CD4-positive, alpha-beta T cell (primary cell): ENCODE data around the gene BATF2. TPM values are rescaled to one million over a fixed set of nuclear protein-coding genes. Genes with fewer than 3 reads are reported as not detected.
A peak's percentile ranks its signal among the peaks of the same experiment; 100 is the strongest.

Source experiments
- ATAC-seq: fragments of 200-7000 bp; cut with Tn5 transposase; one replicate; pipeline ENCODE4 v1.10.0; 2022; ENCODE audit warnings: mild to moderate bottlenecking; ENCODE audit not compliant: poor library complexity
- CTCF ChIA-PET: fragments of 350-600 bp; sonication (Branson Sonifier 250); formaldehyde crosslinking; loops from one replicate; lab custom pipeline; 2021; ENCODE audit warnings: antibody characterized with exemption, inconsistent platforms; lab: Charles Lee
- POLR2A ChIA-PET: fragments of 350-600 bp; sonication (Branson Sonifier 250); formaldehyde crosslinking; loops from one replicate; lab custom pipeline; 2021; ENCODE audit warnings: antibody characterized with exemption, inconsistent platforms; lab: Charles Lee
- DNase-seq, 14 experiments: peaks; one replicate each; pipeline ENCODE4 v3.0.0-alpha.2; 2013 to 2020; ENCODE audit warnings: mixed read lengths in 2 of 14
- H3K27ac ChIP-seq, 2 donors: one replicate each; pipeline versions ENCODE4 v1.5.1 to v1.7.0; 2013; ENCODE audit warnings: low read length in 2 of 2, low read depth in 1 of 2, mild to moderate bottlenecking in 1 of 2
- H3K27me3 ChIP-seq, 2 experiments: 1 replicate in 1 of 2; 2 replicates in 1 of 2; pipeline versions ENCODE4 v1.6.1 to v1.7.0; 2013; ENCODE audit warnings: low read length in 2 of 2, control low read depth in 1 of 2, mild to moderate bottlenecking in 1 of 2, moderate library complexity in 1 of 2; ENCODE audit not compliant: insufficient read depth in 2 of 2, control insufficient read depth in 1 of 2
- H3K36me3 ChIP-seq: one replicate; pipeline ENCODE4 v1.6.1; 2013; ENCODE audit warnings: low read length, control low read depth; ENCODE audit not compliant: insufficient read depth
- H3K4me1 ChIP-seq: one replicate; pipeline ENCODE4 v1.6.1; 2013; ENCODE audit warnings: low read length, control low read depth; ENCODE audit not compliant: insufficient read depth
- H3K4me3 ChIP-seq: one replicate; pipeline ENCODE4 v1.5.1; 2013; ENCODE audit warnings: mild to moderate bottlenecking, low read length, moderate library complexity
- H3K9me3 ChIP-seq, 2 experiments: 1 replicate in 1 of 2; 2 replicates in 1 of 2; pipeline versions ENCODE4 v1.6.1 to v1.7.0; 2013; ENCODE audit warnings: low read length in 2 of 2, mild to moderate bottlenecking in 2 of 2, control low read depth in 1 of 2, moderate library complexity in 1 of 2; ENCODE audit not compliant: control insufficient read depth in 1 of 2, insufficient read depth in 1 of 2
- H3K27ac Mint-ChIP-seq: one replicate; pipeline ENCODE4 v1.8.0; 2020; ENCODE audit warnings: mixed read lengths
- H3K27me3 Mint-ChIP-seq: one replicate; pipeline ENCODE4 v1.8.0; 2021; ENCODE audit warnings: mixed read lengths
- H3K36me3 Mint-ChIP-seq: one replicate; pipeline ENCODE4 v1.8.0; 2021; ENCODE audit warnings: low read depth, mixed read lengths
- H3K4me1 Mint-ChIP-seq: one replicate; pipeline ENCODE4 v1.8.0; 2021; ENCODE audit warnings: low read depth, mixed read lengths
- H3K4me3 Mint-ChIP-seq: one replicate; pipeline ENCODE4 v1.8.0; 2020; ENCODE audit warnings: mild to moderate bottlenecking, mixed read lengths
- H3K9me3 Mint-ChIP-seq: one replicate; pipeline ENCODE4 v1.8.0; 2020; ENCODE audit warnings: mixed read lengths
- intact Hi-C, 2 experiments: fragments of 100-400 bp; cut with DNase I in 1 of 2; cut with micrococcal nuclease in 1 of 2; formaldehyde crosslinking; loops; one replicate each; pipeline versions ENCODE4 v1.15.1 to v1.9.0; 2023 to 2025; cut with DNase I, micrococcal nuclease
- total RNA-seq, 174 experiments: library from RNA in 2 of 174; stranded (reverse) in 2 of 174; gene quantifications; one replicate each; pipeline ENCODE4 v1.2.3 and lab custom pipeline; 2021 to 2026
- TF ChIP-seq, protein P1 (sequence below): fragments of 200-600 bp; IDR thresholded peaks from one replicate; pipeline ENCODE4 v1.8.0; 2022; ENCODE audit warnings: antibody characterized with exemption, mild to moderate bottlenecking

The BATF2 gene
- total RNA-seq, 2 experiments from 2014 or later = not detected

DNA sequence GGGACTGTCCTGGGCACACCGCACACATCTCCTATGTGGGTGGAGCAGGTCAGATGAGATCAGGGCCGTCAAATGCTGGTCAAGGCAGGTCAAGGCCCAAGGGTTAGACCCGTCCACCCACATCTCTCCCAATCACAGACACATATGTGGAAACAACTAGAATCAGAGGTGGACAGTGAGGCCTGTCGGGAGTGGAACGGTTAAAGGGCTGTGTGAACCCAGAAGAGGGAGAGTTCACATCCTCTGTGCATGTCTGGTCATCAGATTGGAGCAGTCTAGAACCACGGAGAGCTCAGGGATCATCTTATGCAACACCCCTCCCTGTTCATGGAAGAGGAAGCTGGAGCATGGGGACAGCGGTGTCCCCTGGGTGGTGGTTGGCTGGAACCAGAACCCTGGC lies 23.1 kb upstream of the BATF2 start:
- Mint-ChIP-seq H3K4me1 (peaks cover 13% of the 10 kb centered on the region), H3K9me3 (no peaks in the 10 kb centered on the region), H3K36me3 (no peaks in the 10 kb centered on the region), H3K27me3 (no peaks in the 10 kb centered on the region), H3K27ac (no peak overlapping the region), H3K4me3 (no peak overlapping the region)
- CTCF ChIA-PET = no interaction called here
- POLR2A ChIA-PET = no interaction called here
- Histone ChIP-seq H3K36me3 (peaks cover 32% of the 10 kb centered on the region), H3K9me3 (no peaks in the 10 kb centered on the region), H3K4me3 (no peak overlapping the region), H3K27ac (no peak overlapping the region), H3K4me1 (peaks cover 9% of the 10 kb centered on the region), H3K27me3 (no peaks in the 10 kb centered on the region)
- intact Hi-C loops = loop anchor here in 1 of 2 experiments (10.0 kb wide), 1 partner anchor 295 kb away; the partner anchor contains the start of gene CDC42EP2
- TF ChIP-seq, protein P1, sequence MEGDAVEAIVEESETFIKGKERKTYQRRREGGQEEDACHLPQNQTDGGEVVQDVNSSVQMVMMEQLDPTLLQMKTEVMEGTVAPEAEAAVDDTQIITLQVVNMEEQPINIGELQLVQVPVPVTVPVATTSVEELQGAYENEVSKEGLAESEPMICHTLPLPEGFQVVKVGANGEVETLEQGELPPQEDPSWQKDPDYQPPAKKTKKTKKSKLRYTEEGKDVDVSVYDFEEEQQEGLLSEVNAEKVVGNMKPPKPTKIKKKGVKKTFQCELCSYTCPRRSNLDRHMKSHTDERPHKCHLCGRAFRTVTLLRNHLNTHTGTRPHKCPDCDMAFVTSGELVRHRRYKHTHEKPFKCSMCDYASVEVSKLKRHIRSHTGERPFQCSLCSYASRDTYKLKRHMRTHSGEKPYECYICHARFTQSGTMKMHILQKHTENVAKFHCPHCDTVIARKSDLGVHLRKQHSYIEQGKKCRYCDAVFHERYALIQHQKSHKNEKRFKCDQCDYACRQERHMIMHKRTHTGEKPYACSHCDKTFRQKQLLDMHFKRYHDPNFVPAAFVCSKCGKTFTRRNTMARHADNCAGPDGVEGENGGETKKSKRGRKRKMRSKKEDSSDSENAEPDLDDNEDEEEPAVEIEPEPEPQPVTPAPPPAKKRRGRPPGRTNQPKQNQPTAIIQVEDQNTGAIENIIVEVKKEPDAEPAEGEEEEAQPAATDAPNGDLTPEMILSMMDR = no peak
- DNase-seq = no peak
- ATAC-seq = no peak

DNA sequence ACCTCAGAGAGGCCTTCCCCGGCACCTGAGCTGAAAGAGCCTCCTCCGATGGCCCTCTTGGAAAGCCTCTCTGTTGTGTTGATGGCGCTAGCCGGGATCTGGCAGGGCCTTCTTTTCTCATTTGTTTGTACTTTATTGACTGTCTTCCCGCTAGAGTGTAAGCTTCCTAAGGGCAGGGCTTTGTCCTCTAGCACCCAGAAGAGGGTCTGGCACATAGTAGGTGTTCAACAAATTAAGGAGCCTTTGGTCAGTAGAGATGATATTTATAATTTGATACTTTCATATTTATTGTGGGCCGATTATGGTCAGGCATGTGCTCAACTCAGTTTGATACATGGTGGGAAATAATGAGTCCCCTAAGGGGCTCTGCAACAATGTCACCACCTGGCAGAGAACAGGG lies 21.2 kb upstream of the BATF2 start:
- no peak for DNase-seq
- intact Hi-C loops = loop anchor here (1.0 to 10.0 kb wide), 2 partner anchors 8 to 297 kb away; partner anchors contain the start of gene CDC42EP2 (in 1 of the 2)
- no peaks in the 10 kb centered on the region for H3K27me3 ChIP-seq
- H3K4me1 ChIP-seq = peaks cover 24% of the 10 kb centered on the region
- peaks cover 32% of the 10 kb centered on the region for H3K36me3 ChIP-seq
- no peak for ATAC-seq
- Mint-ChIP-seq H3K36me3 (peaks cover 3% of the 10 kb centered on the region), H3K27ac (no peak overlapping the region), H3K27me3 (no peaks in the 10 kb centered on the region), H3K4me3 (peak overlapping the region; percentile 42), H3K4me1 (peaks cover 25% of the 10 kb centered on the region), H3K9me3 (no peaks in the 10 kb centered on the region)
- POLR2A ChIA-PET = interaction anchor here (0.9 to 1.1 kb wide), 2 partner anchors 8 to 79 kb away, joined by 4 read pairs; partner anchors contain the start of gene VPS51
- no peaks in the 10 kb centered on the region for H3K9me3 ChIP-seq
- no peak overlapping the region for H3K4me3 ChIP-seq
- no peak overlapping the region for H3K27ac ChIP-seq
- CTCF ChIA-PET = interaction anchor here (0.9 kb wide), 1 partner anchor 99 kb away, joined by 3 read pairs; the partner anchor contains the start of gene ZNHIT2
- TF ChIP-seq, protein P1 = no peak

DNA sequence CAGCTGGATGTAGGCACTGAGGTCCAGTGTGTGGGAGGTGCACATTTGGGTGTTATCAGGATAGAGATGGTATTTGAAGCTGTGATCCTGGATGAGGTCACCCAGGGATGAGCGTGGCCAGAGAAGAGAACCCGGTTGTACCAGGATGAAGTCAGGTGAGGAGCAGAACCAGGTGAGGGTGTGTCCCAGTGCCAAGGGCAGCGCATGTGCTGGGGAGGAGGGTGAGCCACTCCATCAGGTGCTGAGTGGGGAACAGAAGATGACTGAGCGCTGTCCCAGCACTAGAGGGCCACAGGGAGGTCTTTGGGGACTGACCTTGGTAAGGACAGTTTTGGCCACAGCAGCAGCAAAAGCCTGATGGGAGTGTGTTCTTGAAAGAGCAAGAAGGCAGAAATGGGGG lies 19.9 kb upstream of the BATF2 start:
- H3K4me1 Mint-ChIP-seq = peaks cover 26% of the 10 kb centered on the region
- H3K27ac Mint-ChIP-seq = no peak overlapping the region
- no peaks in the 10 kb centered on the region for H3K9me3 Mint-ChIP-seq
- Histone ChIP-seq H3K27me3 (no peaks in the 10 kb centered on the region), H3K9me3 (no peaks in the 10 kb centered on the region), H3K4me1 (peaks cover 26% of the 10 kb centered on the region), H3K27ac (no peak overlapping the region), H3K36me3 (peaks cover 31% of the 10 kb centered on the region), H3K4me3 (no peak overlapping the region)
- H3K4me3 Mint-ChIP-seq = no peak overlapping the region
- no peaks in the 10 kb centered on the region for H3K27me3 Mint-ChIP-seq
- ChIA-PET POLR2A (no interaction called here), CTCF (no interaction called here)
- ATAC-seq = no peak
- intact Hi-C loops = loop anchor here (1.0 to 10.0 kb wide), 2 partner anchors 10 to 298 kb away; partner anchors contain the start of gene CDC42EP2 (in 1 of the 2)
- DNase-seq = no peak
- TF ChIP-seq, protein P1 = no peak
- peaks cover 3% of the 10 kb centered on the region for H3K36me3 Mint-ChIP-seq
